GM12878 (cell line): ENCODE data around the gene KASH5. TPM values are rescaled to one million over a fixed set of nuclear protein-coding genes. Genes with fewer than 3 reads are reported as not detected.

Experiments used
- ATAC-seq: fragments of 200-7000 bp; cut with Tn5 transposase; 3 replicates; pipeline ENCODE4 v1.9.1; 2020; ENCODE audit warnings: mild to moderate bottlenecking, moderate library complexity
- BruUV-seq: library from RNA; stranded (reverse); fragments of 400-500 nt; replicated peaks from 2 replicates; lab custom pipeline; 2021; lab: Mats Ljungman, UMichigan
- CTCF ChIA-PET: fragments of 300-600 bp; sonication (Branson Sonifier 250); formaldehyde crosslinking; extraction: SDS; loops from one replicate; lab custom pipeline; 2021; ENCODE audit warnings: inconsistent platforms; lab: Yijun Ruan, JAX
- POLR2A ChIA-PET: fragments of 350-600 bp; formaldehyde crosslinking; extraction: SDS; loops from one replicate; lab custom pipeline; 2021; ENCODE audit warnings: inconsistent platforms; lab: Charles Lee
- RAD21 ChIA-PET: fragments of 300-600 bp; sonication (Branson Sonifier 250); formaldehyde crosslinking; loops from one replicate; lab custom pipeline; 2023; ENCODE audit warnings: antibody characterized with exemption; ENCODE audit not compliant: unreplicated experiment; lab: Charles Lee
- SMC1A ChIA-PET: fragments of 300-600 bp; sonication (Branson Sonifier 250); formaldehyde crosslinking; loops from one replicate; lab custom pipeline; 2023; ENCODE audit not compliant: unreplicated experiment, uncharacterized antibody; lab: Charles Lee
- DNase-seq: peaks from one replicate; pipeline ENCODE4 v3.0.0-alpha.2; 2011; ENCODE audit warnings: low read depth, low spot score
- FAIRE-seq: peaks from 3 replicates; lab custom pipeline; 2011; peaks lifted over from hg19 to GRCh38; lab: Jason Lieb, UNC
- H2AFZ ChIP-seq: 2 replicates; pipeline ENCODE4 v1.6.0; 2011; ENCODE audit warnings: low read depth, low read length, control low read depth; ENCODE audit not compliant: control insufficient read depth
- H3K27ac ChIP-seq: 2 replicates; pipeline ENCODE4 v1.5.1; 2011; ENCODE audit warnings: control low read depth; ENCODE audit not compliant: control insufficient read depth, insufficient read depth
- H3K27me3 ChIP-seq, 2 experiments: replicated peaks in 1 of 2; 2 replicates each; pipeline versions ENCODE4 v1.6.0 to v1.6.1; 2011; ENCODE audit warnings: low read length in 1 of 2; ENCODE audit not compliant: control insufficient read depth in 2 of 2, insufficient read depth in 2 of 2
- H3K36me3 ChIP-seq, 2 experiments: 2 replicates each; pipeline ENCODE4 v1.5.1; 2011; ENCODE audit warnings: low read length in 1 of 2; ENCODE audit not compliant: control insufficient read depth in 2 of 2, insufficient read depth in 2 of 2
- H3K4me1 ChIP-seq: 2 replicates; pipeline ENCODE4 v1.6.1; 2011; ENCODE audit warnings: mild to moderate bottlenecking, low read length, moderate library complexity, mixed read lengths; ENCODE audit not compliant: control insufficient read depth, insufficient read depth
- H3K4me2 ChIP-seq: 2 replicates; pipeline ENCODE4 v1.6.0; 2011; ENCODE audit warnings: control low read depth; ENCODE audit not compliant: control insufficient read depth, insufficient read depth
- H3K4me3 ChIP-seq: fragments of 200-600 bp; sonication (generic); 2 replicates; pipeline ENCODE4 v1.5.1; 2016
- H3K79me2 ChIP-seq: 2 replicates; pipeline ENCODE4 v1.6.0; 2011; ENCODE audit warnings: low read length; ENCODE audit not compliant: control insufficient read depth, insufficient read depth
- H3K9ac ChIP-seq: 2 replicates; pipeline ENCODE4 v1.8.0; 2011; ENCODE audit warnings: low read length, control low read depth, mixed read lengths; ENCODE audit not compliant: control insufficient read depth, insufficient read depth
- H3K9me3 ChIP-seq: replicated peaks from 3 replicates; pipeline ENCODE4 v1.5.1; 2011; ENCODE audit warnings: mild to moderate bottlenecking, low read length; ENCODE audit not compliant: control insufficient read depth, insufficient read depth
- H4K20me1 ChIP-seq: 2 replicates; pipeline ENCODE4 v1.6.0; 2011; ENCODE audit not compliant: control insufficient read depth, insufficient read depth
- BACH1 ChIP-seq: fragments of 450-650 bp; IDR thresholded peaks from 2 replicates; pipeline ENCODE4 v1.6.1; 2017; ENCODE audit warnings: mild to moderate bottlenecking, borderline replicate concordance
- CHD2 ChIP-seq: IDR thresholded peaks from 2 replicates; pipeline ENCODE4 v1.6.1; 2011; ENCODE audit warnings: low read depth, low read length, improper control_type of control experiment, borderline replicate concordance
- CREM ChIP-seq: IDR thresholded peaks from 2 replicates; pipeline ENCODE4 v1.6.1; 2014; ENCODE audit warnings: antibody characterized with exemption, low read depth
- EGR1 ChIP-seq, 2 experiments: IDR thresholded peaks; 1 replicate in 1 of 2; 2 replicates in 1 of 2; pipeline ENCODE4 v1.6.1; 2011 to 2012; ENCODE audit warnings: low read depth in 2 of 2, low read length in 2 of 2, borderline replicate concordance in 1 of 2, mild to moderate bottlenecking in 1 of 2, moderate library complexity in 1 of 2
- IRF4 ChIP-seq: IDR thresholded peaks from 2 replicates; pipeline ENCODE4 v1.6.1; 2011; ENCODE audit warnings: low read depth, low read length
- MEF2A ChIP-seq: IDR thresholded peaks from 2 replicates; pipeline ENCODE4 v1.6.1; 2011; ENCODE audit warnings: low read depth, mild to moderate bottlenecking, low read length, moderate library complexity; ENCODE audit not compliant: insufficient read depth
- NFIC ChIP-seq: IDR thresholded peaks from 2 replicates; pipeline ENCODE4 v1.6.1; 2012; ENCODE audit warnings: low read depth, mild to moderate bottlenecking, inconsistent platforms, low read length, moderate library complexity
- PAX5 ChIP-seq: IDR thresholded peaks from 2 replicates; pipeline ENCODE4 v1.6.1; 2011; ENCODE audit warnings: low read depth, low read length, borderline replicate concordance
- SP1 ChIP-seq: IDR thresholded peaks from one replicate; pipeline ENCODE4 v1.6.1; 2011; ENCODE audit warnings: low read depth, low read length
- SUZ12 ChIP-seq: fragments of 200-600 bp; sonication (generic); IDR thresholded peaks from one replicate; pipeline ENCODE4 v1.6.1; 2018; ENCODE audit warnings: antibody characterized with exemption, mild to moderate bottlenecking; ENCODE audit not compliant: unreplicated experiment
- WGBS: methylation state at CpG from one replicate; pipeline ENCODE4 v1.1.6; 2016; ENCODE audit warnings: low lambda C conversion rate; ENCODE audit not compliant: insufficient replicate concordance, insufficient coverage; ENCODE audit errors: missing lambda C conversion rate; 5-methylcytosine and 5-hydroxymethylcytosine counted together
- in situ Hi-C: fragments of 300-500 bp; cut with MboI; formaldehyde crosslinking; loops from 9 replicates; pipeline ENCODE4 v1.14.3; 2018; ENCODE audit warnings: mixed read lengths
- intact Hi-C: fragments of 100-400 bp; cut with micrococcal nuclease; formaldehyde crosslinking; loops from one replicate; pipeline ENCODE4 v1.14.2; 2022; ENCODE audit not compliant: unreplicated experiment
- polyA plus RNA-seq, 11 experiments: library from polyadenylated mRNA; depleted of rRNA in 4 of 11; unstranded in 6 of 11; stranded (reverse) in 5 of 11; fragments of >200 nt; fragmentation: Nextera tagmentation in 4 of 11; fragmentation: Illumina TruSeq in 1 of 11; extraction: Ambion mirVana in 4 of 11; extraction: Trizol in 1 of 11; gene quantifications; 1 replicate in 1 of 11; 2 replicates in 10 of 11; pipeline versions ENCODE4 v1.2.1 to v1.2.3, GENCODE V29; 2011 to 2016; ENCODE audit warnings: inconsistent platforms in 2 of 11, missing spikeins in 2 of 11, low read depth in 1 of 11
- total RNA-seq, 4 experiments: library from RNA; depleted of rRNA in 3 of 4; stranded (reverse); fragments of >200 nt in 3 of 4; fragmentation: Illumina TruSeq in 1 of 4; extraction: Trizol in 1 of 4; gene quantifications; 2 replicates each; pipeline versions ENCODE4 v1.2.1 to v1.2.3, GENCODE V29; 2013 to 2021
- TF ChIP-seq, protein P1 (sequence below): fragments of 450-650 bp; formaldehyde crosslinking; IDR thresholded peaks from 2 replicates; pipeline ENCODE4 v1.4.0; 2020; ENCODE audit warnings: mild to moderate bottlenecking, moderate library complexity

Gene KASH5
- total and polyA plus RNA-seq, 10 of the 15 experiments (the other 5 are each of a cell fraction or from before 2014, with no cell fraction given), result 0.03 to 0.06 (median 0.05) TPM; not detected in 7

DNA sequence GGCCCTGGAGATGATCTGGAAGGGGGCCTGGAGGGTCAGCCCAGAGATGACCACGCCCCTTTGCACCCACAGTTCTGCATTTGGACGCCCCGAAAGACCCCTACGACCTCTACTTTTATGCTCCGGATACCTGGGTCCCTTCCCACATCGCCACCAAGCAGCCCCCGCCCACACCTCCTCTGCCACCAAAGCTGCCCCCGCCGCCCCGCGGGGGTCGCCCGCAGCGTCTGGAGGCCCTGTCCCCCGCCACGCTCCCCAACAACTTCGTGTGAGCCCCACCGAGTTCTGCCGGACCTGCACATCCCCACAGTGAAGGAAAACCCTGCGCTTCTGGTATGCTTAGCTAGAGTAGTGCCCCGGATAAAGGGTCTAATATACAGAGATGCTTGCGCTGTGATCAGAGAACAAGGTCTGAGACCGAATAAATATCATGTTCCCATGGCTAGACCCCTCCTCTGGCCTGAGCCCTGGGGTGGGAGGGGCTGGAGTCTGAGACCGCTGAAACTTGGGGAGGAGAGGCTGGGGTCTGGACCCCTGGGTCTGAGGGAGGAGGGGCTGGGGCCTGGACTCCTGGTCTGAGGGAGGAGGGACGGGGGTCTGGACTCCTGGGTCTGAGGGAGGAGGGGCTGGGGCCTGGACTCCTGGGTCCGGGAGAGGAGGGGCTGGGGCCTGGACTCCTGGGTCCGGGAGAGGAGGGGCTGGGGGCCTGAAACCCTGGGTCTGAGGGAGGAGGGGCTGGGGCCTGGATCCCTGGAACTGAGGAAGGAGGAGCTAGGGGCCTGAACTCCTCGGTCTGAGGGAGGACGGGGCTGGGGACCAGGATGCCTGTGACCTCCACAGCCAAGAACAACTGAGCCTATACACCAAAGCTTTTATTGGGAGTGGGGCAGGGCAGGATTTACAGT, 40.8 kb downstream of the KASH5 start:
- H3K4me2 ChIP-seq, result no peak overlapping the region
- intact Hi-C loops (no loop called here), in situ Hi-C loops (no loop called here)
- BruUV-seq, result no TSS peak
- no peaks in the 10 kb centered on the region for H4K20me1 ChIP-seq
- no peaks in the 10 kb centered on the region for H3K79me2 ChIP-seq
- ATAC-seq (no peak), DNase-seq (no peak), FAIRE-seq (no peak)
- TF ChIP-seq SUZ12 (peak; percentile 6), EGR1 (IDR thresholded peaks at IDR 0.05; ENCODE audit: borderline replicate concordance in 1 of 2, low read depth in 2 of 2, low read length in 2 of 2) (no peak), MEF2A (no peak)
- 14% methylated on average over 23 of the region's 29 CpGs for WGBS
- SMC1A ChIA-PET, result interaction anchor here (0.8 to 1.5 kb wide), 4 partner anchors 12 to 202 kb away, joined by 3 to 9 read pairs (median 4); no protein-coding TSS in a partner anchor
- no peak overlapping the region for H3K27ac ChIP-seq
- no peak overlapping the region for H3K4me3 ChIP-seq
- POLR2A ChIA-PET, result interaction anchor here (0.6 kb wide), 1 partner anchor 160 kb away, joined by 3 read pairs; no protein-coding TSS in a partner anchor
- H2AFZ ChIP-seq, result no peak overlapping the region
- RAD21 ChIA-PET, result no interaction called here
- H3K4me1 ChIP-seq, result no peaks in the 10 kb centered on the region; the same call in 1 of the 2 replicates
- H3K9ac ChIP-seq, result no peak overlapping the region
- H3K9me3 ChIP-seq, result no peaks in the 10 kb centered on the region
- H3K27me3 ChIP-seq, result peaks cover 12 to 24% of the 10 kb centered on the region in 2 experiments
- CTCF ChIA-PET, result interaction anchor here (0.6 to 1.7 kb wide), 9 partner anchors 9 to 113 kb away, joined by 3 to 8 read pairs (median 3); no protein-coding TSS in a partner anchor
- no peaks in the 10 kb centered on the region for H3K36me3 ChIP-seq

DNA sequence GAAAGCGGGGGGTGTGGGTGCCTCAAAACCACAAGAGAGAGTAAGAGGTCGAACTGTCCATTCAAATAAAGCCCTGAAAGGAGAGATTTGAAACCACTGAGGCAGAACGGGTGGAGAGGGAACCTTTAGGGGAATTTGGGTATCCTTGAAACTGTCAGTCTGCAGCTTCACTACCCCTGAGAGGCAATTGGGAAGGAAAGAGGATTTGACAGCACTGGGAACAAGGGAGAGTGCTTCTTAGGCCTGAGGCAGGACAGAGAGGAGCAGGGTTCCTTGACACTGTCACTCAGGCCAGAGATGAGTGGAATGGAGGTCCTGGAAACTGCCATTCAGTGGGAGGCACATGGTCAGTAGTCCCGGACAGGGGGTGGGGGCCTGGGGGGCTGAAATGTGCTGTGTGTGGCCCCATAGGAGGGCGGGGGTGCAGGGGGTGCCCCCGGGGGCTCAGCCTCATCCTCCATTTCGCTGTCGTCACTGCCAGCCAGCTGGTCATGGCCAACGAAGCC, 42.2 kb downstream of the KASH5 start:
- Histone ChIP-seq H3K4me1 (no peaks in the 10 kb centered on the region; the same call in 1 of the 2 replicates), H3K79me2 (no peaks in the 10 kb centered on the region), H2AFZ (no peak overlapping the region), H3K9ac (no peak overlapping the region), H4K20me1 (no peaks in the 10 kb centered on the region), H3K4me2 (no peak overlapping the region), H3K4me3 (no peak overlapping the region), H3K36me3 (no peaks in the 10 kb centered on the region), H3K27ac (no peak overlapping the region), H3K9me3 (no peaks in the 10 kb centered on the region), H3K27me3 (peaks cover 10 to 24% of the 10 kb centered on the region in 2 experiments)
- no TSS peak for BruUV-seq
- DNase-seq (no peak), FAIRE-seq (no peak), ATAC-seq (no peak)
- SMC1A ChIA-PET, result interaction anchor here (1.3 to 1.5 kb wide), 3 partner anchors 13 to 40 kb away, joined by 3 to 9 read pairs (median 6); no protein-coding TSS in a partner anchor
- in situ Hi-C loops, result no loop called here
- WGBS, result 6% methylated on average over 7 of the region's 9 CpGs
- CTCF ChIA-PET, result interaction anchor here (0.6 to 1.9 kb wide), 9 partner anchors 10 to 124 kb away, joined by 3 to 8 read pairs (median 4); no protein-coding TSS in a partner anchor
- RAD21 ChIA-PET, result interaction anchor here (1.1 to 1.2 kb wide), 2 partner anchors 27 to 39 kb away, joined by 3 read pairs; no protein-coding TSS in a partner anchor
- POLR2A ChIA-PET, result no interaction called here
- intact Hi-C loops, result loop anchor here (1.0 kb wide), 1 partner anchor 38 kb away; no protein-coding TSS in a partner anchor
- no peak for TF ChIP-seq IRF4
- TF ChIP-seq SP1, result no peak
- TF ChIP-seq CREM, result no peak
- no peak for TF ChIP-seq NFIC
- no peak for TF ChIP-seq PAX5
- TF ChIP-seq BACH1, result no peak
- TF ChIP-seq CHD2, result no peak
- TF ChIP-seq, protein P1, sequence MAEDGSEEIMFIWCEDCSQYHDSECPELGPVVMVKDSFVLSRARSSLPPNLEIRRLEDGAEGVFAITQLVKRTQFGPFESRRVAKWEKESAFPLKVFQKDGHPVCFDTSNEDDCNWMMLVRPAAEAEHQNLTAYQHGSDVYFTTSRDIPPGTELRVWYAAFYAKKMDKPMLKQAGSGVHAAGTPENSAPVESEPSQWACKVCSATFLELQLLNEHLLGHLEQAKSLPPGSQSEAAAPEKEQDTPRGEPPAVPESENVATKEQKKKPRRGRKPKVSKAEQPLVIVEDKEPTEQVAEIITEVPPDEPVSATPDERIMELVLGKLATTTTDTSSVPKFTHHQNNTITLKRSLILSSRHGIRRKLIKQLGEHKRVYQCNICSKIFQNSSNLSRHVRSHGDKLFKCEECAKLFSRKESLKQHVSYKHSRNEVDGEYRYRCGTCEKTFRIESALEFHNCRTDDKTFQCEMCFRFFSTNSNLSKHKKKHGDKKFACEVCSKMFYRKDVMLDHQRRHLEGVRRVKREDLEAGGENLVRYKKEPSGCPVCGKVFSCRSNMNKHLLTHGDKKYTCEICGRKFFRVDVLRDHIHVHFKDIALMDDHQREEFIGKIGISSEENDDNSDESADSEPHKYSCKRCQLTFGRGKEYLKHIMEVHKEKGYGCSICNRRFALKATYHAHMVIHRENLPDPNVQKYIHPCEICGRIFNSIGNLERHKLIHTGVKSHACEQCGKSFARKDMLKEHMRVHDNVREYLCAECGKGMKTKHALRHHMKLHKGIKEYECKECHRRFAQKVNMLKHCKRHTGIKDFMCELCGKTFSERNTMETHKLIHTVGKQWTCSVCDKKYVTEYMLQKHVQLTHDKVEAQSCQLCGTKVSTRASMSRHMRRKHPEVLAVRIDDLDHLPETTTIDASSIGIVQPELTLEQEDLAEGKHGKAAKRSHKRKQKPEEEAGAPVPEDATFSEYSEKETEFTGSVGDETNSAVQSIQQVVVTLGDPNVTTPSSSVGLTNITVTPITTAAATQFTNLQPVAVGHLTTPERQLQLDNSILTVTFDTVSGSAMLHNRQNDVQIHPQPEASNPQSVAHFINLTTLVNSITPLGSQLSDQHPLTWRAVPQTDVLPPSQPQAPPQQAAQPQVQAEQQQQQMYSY (CRISPR knock-in tag), result no peak
